HG02943 (cell line): ENCODE data around the gene SEC61B.

Experiments used
- ATAC-seq: cut with Tn5 transposase; IDR thresholded peaks from one replicate; pipeline ENCODE4 v1.9.1; 2021; ENCODE audit warnings: mild to moderate bottlenecking, low read depth, moderate library complexity; ENCODE audit not compliant: unreplicated experiment

SEC61B gene

DNA sequence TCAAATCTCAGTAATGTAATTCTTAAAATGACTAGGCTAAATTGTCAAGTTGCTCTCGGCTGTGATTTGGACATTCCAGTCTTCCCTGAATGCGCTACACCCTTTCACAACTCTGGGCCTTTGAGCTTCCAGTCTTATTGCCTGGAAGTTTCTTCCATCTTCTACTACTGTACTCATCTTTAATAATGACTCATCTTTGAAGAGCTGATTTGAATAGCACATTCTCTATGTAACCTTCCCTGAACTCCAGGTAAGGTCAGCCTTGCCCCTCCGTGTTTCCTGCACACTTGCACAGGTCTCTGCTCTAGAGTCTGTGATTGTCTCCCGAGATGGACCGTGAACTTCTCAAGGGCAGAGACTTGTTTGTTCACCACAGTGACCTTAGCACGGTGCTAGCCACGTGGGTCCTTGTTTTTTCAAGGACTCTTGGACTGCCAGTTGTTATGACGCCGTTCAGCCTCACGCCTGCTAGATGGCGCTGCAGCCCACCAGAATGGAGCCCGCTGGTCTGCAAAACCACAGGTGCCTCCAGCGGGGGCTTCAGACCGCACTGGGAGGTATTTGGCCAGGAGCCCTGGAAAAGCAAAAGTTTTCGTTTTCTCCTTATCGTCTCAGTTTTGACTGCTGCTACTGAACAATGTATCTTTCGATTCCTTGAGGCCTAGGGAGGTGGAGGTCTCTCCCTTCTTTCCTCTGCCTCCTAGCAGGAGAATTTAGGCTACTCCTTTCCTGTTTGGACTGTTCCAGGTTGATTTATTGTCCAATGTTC is 44.4 kb downstream of the SEC61B start:
- no peak for ATAC-seq

GRCh38 chr9:99269416-99269815 is 47.3 kb downstream of the SEC61B start:
- ATAC-seq = no peak

- no peak for ATAC-seq
Measured at GRCh38 chr9:99270491-99270890, 48.4 kb downstream of the SEC61B start.

GRCh38 chr9:99272836-99273235 is 50.8 kb downstream of the SEC61B start:
- no peak for ATAC-seq

DNA sequence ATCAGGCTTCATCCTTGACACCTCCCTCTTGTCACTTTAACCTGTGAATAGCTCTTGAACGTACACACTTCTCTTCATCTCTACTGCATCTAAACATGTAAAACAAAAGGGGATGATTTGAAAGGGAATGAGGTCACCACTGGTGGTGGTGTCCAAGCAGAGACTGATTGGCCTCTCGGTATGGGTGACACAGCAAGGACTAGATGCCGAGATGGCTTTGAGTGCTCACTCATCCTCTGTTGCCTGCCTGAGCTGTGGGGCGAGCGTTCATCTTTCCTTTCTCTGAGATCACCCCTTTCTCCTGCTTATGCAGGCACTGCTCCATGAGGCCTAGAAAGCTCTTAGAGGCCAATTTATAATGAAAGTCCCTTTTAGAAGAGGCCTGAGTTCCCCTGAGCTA is 51.9 kb downstream of the SEC61B start:
- ATAC-seq = no peak

DNA sequence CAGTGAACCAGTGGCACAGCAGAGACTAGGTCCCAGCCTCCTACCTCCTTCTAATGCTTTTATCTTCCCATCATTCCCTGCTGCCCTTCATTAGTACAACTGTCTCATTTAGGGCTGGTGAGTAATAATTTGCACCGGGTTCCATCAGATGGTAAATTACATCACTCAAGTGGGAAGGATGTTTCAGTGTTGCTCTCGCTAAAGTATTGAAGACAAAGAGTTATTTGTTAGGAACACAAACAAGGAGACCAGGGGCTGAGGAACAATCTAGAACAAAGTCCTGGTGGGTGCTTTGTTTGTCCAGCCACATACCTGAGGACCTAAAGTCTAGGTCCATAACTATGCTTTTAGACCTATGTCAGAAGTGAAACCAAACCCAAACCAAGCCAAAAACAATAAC is 52.4 kb downstream of the SEC61B start:
- ATAC-seq = no peak
